GM23338 (cell line): ENCODE results near the gene TNPO1. TPM values are rescaled to one million over a fixed set of nuclear protein-coding genes. Genes with fewer than 3 reads are reported as not detected.

Source experiments
- ATAC-seq: fragments of 200-7000 bp; cut with Tn5 transposase; 3 replicates; pipeline ENCODE4 v1.9.1; 2020
- DNase-seq: peaks from one replicate; pipeline ENCODE4 v3.0.0-alpha.2; 2015; ENCODE audit warnings: low spot score
- H2AFZ ChIP-seq: fragments of 200-600 bp; sonication (generic); 2 replicates; pipeline ENCODE4 v1.8.0; 2016; ENCODE audit warnings: antibody characterized with exemption, mild to moderate bottlenecking, moderate library complexity
- H3F3A ChIP-seq: fragments of 200-600 bp; sonication (generic); replicated peaks from 2 replicates; pipeline ENCODE4 v1.8.0; 2017; ENCODE audit warnings: antibody characterized with exemption, mixed run types, low read depth
- H3K27ac ChIP-seq: fragments of 200-600 bp; sonication (generic); 2 replicates; pipeline ENCODE4 v1.6.1; 2016; ENCODE audit warnings: low read depth
- H3K27me3 ChIP-seq: fragments of 200-600 bp; sonication (generic); 2 replicates; pipeline ENCODE4 v1.8.0; 2016; ENCODE audit warnings: mild to moderate bottlenecking, mixed run types, moderate library complexity; ENCODE audit not compliant: insufficient read depth
- H3K36me3 ChIP-seq: fragments of 200-600 bp; sonication (generic); 2 replicates; pipeline ENCODE4 v1.8.0; 2016; ENCODE audit warnings: mild to moderate bottlenecking; ENCODE audit not compliant: insufficient read depth
- H3K4me1 ChIP-seq: fragments of 200-600 bp; sonication (generic); 2 replicates; pipeline ENCODE4 v1.8.0; 2016; ENCODE audit warnings: mild to moderate bottlenecking, moderate library complexity; ENCODE audit not compliant: insufficient read depth
- H3K4me2 ChIP-seq: fragments of 200-600 bp; sonication (generic); 2 replicates; pipeline ENCODE4 v1.7.1; 2017; ENCODE audit warnings: mixed run types
- H3K4me3 ChIP-seq: fragments of 200-600 bp; sonication (generic); 2 replicates; pipeline ENCODE4 v1.6.1; 2016; ENCODE audit warnings: mixed run types
- H3K79me2 ChIP-seq: fragments of 200-600 bp; sonication (generic); replicated peaks from 2 replicates; pipeline ENCODE4 v1.8.0; 2017; ENCODE audit warnings: mild to moderate bottlenecking; ENCODE audit not compliant: insufficient read depth
- H3K9me2 ChIP-seq: fragments of 200-600 bp; sonication (generic); 2 replicates; pipeline ENCODE4 v1.8.0; 2017; ENCODE audit not compliant: insufficient read depth
- H4K20me1 ChIP-seq: fragments of 200-600 bp; sonication (generic); replicated peaks from 2 replicates; pipeline ENCODE4 v1.8.0; 2017; ENCODE audit warnings: mild to moderate bottlenecking; ENCODE audit not compliant: insufficient read depth
- H3K27ac Mint-ChIP-seq: 2 replicates; pipeline ENCODE4 v1.8.0; 2020; ENCODE audit warnings: inconsistent platforms, mild to moderate bottlenecking, moderate library complexity, mixed read lengths
- H3K27me3 Mint-ChIP-seq: 3 replicates; pipeline ENCODE4 v1.8.0; 2022; ENCODE audit warnings: low read depth, mild to moderate bottlenecking, moderate library complexity, mixed read lengths, inconsistent platforms; ENCODE audit not compliant: insufficient read depth, poor library complexity
- H3K36me3 Mint-ChIP-seq: 3 replicates; pipeline ENCODE4 v1.8.0; 2021; ENCODE audit warnings: low read depth, mild to moderate bottlenecking, inconsistent platforms, moderate library complexity, mixed read lengths
- H3K4me1 Mint-ChIP-seq: 3 replicates; pipeline ENCODE4 v1.8.0; 2020; ENCODE audit warnings: mild to moderate bottlenecking, inconsistent platforms, mixed read lengths
- H3K4me3 Mint-ChIP-seq: 3 replicates; pipeline ENCODE4 v1.8.0; 2021; ENCODE audit warnings: moderate library complexity, mild to moderate bottlenecking, inconsistent platforms, mixed read lengths
- H3K9me3 Mint-ChIP-seq: 3 replicates; pipeline ENCODE4 v1.8.0; 2020; ENCODE audit warnings: moderate library complexity, mild to moderate bottlenecking, inconsistent platforms, mixed read lengths
- CREB1 ChIP-seq: fragments of 250-450 bp; sonication (Bioruptor Pico); IDR thresholded peaks from 2 replicates; pipeline ENCODE4 v1.5.0; 2020; ENCODE audit warnings: low read depth, mild to moderate bottlenecking, moderate library complexity
- EZH2 ChIP-seq: fragments of 200-600 bp; sonication (generic); IDR thresholded peaks from one replicate; pipeline ENCODE4 v1.8.0; 2017; ENCODE audit warnings: antibody characterized with exemption, mild to moderate bottlenecking, low read depth; ENCODE audit not compliant: unreplicated experiment
- EZH2phosphoT487 ChIP-seq: fragments of 200-600 bp; sonication (generic); IDR thresholded peaks from one replicate; pipeline ENCODE4 v1.8.1; 2018; ENCODE audit warnings: antibody characterized with exemption; ENCODE audit not compliant: unreplicated experiment
- JUNB ChIP-seq: IDR thresholded peaks from one replicate; pipeline ENCODE4 v1.6.1; 2016; ENCODE audit warnings: antibody characterized with exemption; ENCODE audit not compliant: unreplicated experiment
- NANOG ChIP-seq: IDR thresholded peaks from 2 replicates; pipeline ENCODE4 v1.6.1; 2016; ENCODE audit warnings: antibody characterized with exemption, borderline replicate concordance
- POLR2AphosphoS5 ChIP-seq: IDR thresholded peaks from 2 replicates; pipeline ENCODE4 v1.6.1; 2016; ENCODE audit warnings: antibody characterized with exemption, low read depth
- STAT1 ChIP-seq: IDR thresholded peaks from one replicate; pipeline ENCODE4 v1.6.1; 2016; ENCODE audit warnings: antibody characterized with exemption; ENCODE audit not compliant: unreplicated experiment
- ZNF114 ChIP-seq: fragments of 250-450 bp; sonication (Bioruptor Pico); IDR thresholded peaks from 2 replicates; pipeline ENCODE4 v1.5.0; 2020; ENCODE audit warnings: mild to moderate bottlenecking, moderate library complexity
- ZNF331 ChIP-seq: fragments of 250-450 bp; sonication (Bioruptor Pico); IDR thresholded peaks from 2 replicates; pipeline ENCODE4 v1.5.0; 2020; ENCODE audit warnings: low read depth, mild to moderate bottlenecking, moderate library complexity
- polyA plus RNA-seq: library from polyadenylated mRNA; unstranded; fragments of >200 nt; fragmentation: Nextera tagmentation; extraction: Ambion mirVana; gene quantifications from 2 replicates; pipeline ENCODE4 v1.2.1, GENCODE V29; 2016
- total RNA-seq: library from RNA; depleted of rRNA; stranded (reverse); fragments of >200 nt; shearing (Covaris generic); gene quantifications from 2 replicates; pipeline ENCODE4 v1.2.3, GENCODE V29; 2014
- TF ChIP-seq, protein P1 (sequence below), 2 experiments: fragments of 200-600 bp in 1 of 2; sonication (generic) in 1 of 2; conservative IDR thresholded peaks; 2 replicates each; pipeline versions ENCODE4 v1.5.1 to v1.6.1; 2016 to 2017; ENCODE audit warnings: antibody characterized with exemption in 2 of 2, low read depth in 2 of 2, mild to moderate bottlenecking in 2 of 2, moderate library complexity in 1 of 2
- TF ChIP-seq, protein P2 (sequence below): fragments of 250-450 bp; sonication (Bioruptor Pico); IDR thresholded peaks from 2 replicates; pipeline ENCODE4 v1.5.0; 2020; ENCODE audit warnings: mild to moderate bottlenecking, moderate library complexity
- TF ChIP-seq, protein P3 (sequence below): IDR thresholded peaks from 2 replicates; pipeline ENCODE4 v1.6.1; 2016; ENCODE audit warnings: antibody characterized with exemption
- TF ChIP-seq, protein P4 (sequence below): IDR thresholded peaks from one replicate; pipeline ENCODE4 v1.6.1; 2018; ENCODE audit warnings: antibody characterized with exemption; ENCODE audit not compliant: unreplicated experiment

TNPO1 gene
- total and polyA plus RNA-seq, 2 experiments from 2014 or later = 117 to 197 TPM

DNA sequence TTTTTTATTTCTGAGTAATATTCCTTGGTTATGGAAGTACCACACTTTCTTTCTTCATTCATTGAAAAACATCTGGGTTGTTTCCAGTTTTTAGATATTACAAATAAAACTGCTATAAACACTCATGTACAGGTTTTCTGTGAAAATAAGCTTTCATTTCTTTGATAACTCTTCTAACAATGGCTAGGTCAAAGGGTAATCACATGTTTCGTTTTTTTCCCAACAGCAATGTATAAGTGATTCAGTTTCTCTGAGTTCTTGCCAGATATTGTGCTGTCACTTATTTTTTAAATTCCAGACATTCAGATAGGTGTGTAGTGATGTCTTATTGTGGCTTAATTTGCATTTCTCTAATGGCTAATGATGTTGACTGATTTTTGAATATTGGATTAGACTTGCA is 16.7 kb upstream of the TNPO1 start:
- no peaks in the 10 kb centered on the region for H3K79me2 ChIP-seq
- H3K27ac ChIP-seq = no peak overlapping the region
- no peak overlapping the region for H3K4me3 ChIP-seq
- no peak for TF ChIP-seq EZH2phosphoT487
- no peak for TF ChIP-seq EZH2
- TF ChIP-seq JUNB = no peak
- TF ChIP-seq, protein P1, sequence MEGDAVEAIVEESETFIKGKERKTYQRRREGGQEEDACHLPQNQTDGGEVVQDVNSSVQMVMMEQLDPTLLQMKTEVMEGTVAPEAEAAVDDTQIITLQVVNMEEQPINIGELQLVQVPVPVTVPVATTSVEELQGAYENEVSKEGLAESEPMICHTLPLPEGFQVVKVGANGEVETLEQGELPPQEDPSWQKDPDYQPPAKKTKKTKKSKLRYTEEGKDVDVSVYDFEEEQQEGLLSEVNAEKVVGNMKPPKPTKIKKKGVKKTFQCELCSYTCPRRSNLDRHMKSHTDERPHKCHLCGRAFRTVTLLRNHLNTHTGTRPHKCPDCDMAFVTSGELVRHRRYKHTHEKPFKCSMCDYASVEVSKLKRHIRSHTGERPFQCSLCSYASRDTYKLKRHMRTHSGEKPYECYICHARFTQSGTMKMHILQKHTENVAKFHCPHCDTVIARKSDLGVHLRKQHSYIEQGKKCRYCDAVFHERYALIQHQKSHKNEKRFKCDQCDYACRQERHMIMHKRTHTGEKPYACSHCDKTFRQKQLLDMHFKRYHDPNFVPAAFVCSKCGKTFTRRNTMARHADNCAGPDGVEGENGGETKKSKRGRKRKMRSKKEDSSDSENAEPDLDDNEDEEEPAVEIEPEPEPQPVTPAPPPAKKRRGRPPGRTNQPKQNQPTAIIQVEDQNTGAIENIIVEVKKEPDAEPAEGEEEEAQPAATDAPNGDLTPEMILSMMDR (conservative IDR thresholded peaks at IDR 0.05; ENCODE audit: low read depth in 2 of 2) = no peak
- TF ChIP-seq, protein P2, sequence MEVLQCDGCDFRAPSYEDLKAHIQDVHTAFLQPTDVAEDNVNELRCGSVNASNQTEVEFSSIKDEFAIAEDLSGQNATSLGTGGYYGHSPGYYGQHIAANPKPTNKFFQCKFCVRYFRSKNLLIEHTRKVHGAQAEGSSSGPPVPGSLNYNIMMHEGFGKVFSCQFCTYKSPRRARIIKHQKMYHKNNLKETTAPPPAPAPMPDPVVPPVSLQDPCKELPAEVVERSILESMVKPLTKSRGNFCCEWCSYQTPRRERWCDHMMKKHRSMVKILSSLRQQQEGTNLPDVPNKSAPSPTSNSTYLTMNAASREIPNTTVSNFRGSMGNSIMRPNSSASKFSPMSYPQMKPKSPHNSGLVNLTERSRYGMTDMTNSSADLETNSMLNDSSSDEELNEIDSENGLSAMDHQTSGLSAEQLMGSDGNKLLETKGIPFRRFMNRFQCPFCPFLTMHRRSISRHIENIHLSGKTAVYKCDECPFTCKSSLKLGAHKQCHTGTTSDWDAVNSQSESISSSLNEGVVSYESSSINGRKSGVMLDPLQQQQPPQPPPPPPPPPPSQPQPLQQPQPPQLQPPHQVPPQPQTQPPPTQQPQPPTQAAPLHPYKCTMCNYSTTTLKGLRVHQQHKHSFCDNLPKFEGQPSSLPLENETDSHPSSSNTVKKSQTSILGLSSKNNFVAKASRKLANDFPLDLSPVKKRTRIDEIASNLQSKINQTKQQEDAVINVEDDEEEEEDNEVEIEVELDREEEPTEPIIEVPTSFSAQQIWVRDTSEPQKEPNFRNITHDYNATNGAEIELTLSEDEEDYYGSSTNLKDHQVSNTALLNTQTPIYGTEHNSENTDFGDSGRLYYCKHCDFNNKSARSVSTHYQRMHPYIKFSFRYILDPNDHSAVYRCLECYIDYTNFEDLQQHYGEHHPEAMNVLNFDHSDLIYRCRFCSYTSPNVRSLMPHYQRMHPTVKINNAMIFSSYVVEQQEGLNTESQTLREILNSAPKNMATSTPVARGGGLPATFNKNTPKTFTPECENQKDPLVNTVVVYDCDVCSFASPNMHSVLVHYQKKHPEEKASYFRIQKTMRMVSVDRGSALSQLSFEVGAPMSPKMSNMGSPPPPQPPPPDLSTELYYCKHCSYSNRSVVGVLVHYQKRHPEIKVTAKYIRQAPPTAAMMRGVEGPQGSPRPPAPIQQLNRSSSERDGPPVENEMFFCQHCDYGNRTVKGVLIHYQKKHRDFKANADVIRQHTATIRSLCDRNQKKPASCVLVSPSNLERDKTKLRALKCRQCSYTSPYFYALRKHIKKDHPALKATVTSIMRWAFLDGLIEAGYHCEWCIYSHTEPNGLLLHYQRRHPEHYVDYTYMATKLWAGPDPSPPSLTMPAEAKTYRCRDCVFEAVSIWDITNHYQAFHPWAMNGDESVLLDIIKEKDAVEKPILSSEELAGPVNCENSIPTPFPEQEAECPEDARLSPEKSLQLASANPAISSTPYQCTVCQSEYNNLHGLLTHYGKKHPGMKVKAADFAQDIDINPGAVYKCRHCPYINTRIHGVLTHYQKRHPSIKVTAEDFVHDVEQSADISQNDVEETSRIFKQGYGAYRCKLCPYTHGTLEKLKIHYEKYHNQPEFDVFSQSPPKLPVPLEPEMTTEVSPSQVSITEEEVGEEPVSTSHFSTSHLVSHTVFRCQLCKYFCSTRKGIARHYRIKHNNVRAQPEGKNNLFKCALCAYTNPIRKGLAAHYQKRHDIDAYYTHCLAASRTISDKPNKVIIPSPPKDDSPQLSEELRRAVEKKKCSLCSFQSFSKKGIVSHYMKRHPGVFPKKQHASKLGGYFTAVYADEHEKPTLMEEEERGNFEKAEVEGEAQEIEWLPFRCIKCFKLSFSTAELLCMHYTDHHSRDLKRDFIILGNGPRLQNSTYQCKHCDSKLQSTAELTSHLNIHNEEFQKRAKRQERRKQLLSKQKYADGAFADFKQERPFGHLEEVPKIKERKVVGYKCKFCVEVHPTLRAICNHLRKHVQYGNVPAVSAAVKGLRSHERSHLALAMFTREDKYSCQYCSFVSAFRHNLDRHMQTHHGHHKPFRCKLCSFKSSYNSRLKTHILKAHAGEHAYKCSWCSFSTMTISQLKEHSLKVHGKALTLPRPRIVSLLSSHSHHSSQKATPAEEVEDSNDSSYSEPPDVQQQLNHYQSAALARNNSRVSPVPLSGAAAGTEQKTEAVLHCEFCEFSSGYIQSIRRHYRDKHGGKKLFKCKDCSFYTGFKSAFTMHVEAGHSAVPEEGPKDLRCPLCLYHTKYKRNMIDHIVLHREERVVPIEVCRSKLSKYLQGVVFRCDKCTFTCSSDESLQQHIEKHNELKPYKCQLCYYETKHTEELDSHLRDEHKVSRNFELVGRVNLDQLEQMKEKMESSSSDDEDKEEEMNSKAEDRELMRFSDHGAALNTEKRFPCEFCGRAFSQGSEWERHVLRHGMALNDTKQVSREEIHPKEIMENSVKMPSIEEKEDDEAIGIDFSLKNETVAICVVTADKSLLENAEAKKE (CRISPR knock-in tag) = no peak
- TF ChIP-seq, protein P3, sequence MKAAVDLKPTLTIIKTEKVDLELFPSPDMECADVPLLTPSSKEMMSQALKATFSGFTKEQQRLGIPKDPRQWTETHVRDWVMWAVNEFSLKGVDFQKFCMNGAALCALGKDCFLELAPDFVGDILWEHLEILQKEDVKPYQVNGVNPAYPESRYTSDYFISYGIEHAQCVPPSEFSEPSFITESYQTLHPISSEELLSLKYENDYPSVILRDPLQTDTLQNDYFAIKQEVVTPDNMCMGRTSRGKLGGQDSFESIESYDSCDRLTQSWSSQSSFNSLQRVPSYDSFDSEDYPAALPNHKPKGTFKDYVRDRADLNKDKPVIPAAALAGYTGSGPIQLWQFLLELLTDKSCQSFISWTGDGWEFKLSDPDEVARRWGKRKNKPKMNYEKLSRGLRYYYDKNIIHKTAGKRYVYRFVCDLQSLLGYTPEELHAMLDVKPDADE = no peak
- TF ChIP-seq CREB1 (CRISPR knock-in tag) = no peak
- no peak for TF ChIP-seq ZNF331 (CRISPR knock-in tag)
- no peak for TF ChIP-seq STAT1
- TF ChIP-seq ZNF114 (CRISPR knock-in tag) = no peak
- no peak for TF ChIP-seq NANOG
- no peak for TF ChIP-seq POLR2AphosphoS5
- TF ChIP-seq, protein P4, sequence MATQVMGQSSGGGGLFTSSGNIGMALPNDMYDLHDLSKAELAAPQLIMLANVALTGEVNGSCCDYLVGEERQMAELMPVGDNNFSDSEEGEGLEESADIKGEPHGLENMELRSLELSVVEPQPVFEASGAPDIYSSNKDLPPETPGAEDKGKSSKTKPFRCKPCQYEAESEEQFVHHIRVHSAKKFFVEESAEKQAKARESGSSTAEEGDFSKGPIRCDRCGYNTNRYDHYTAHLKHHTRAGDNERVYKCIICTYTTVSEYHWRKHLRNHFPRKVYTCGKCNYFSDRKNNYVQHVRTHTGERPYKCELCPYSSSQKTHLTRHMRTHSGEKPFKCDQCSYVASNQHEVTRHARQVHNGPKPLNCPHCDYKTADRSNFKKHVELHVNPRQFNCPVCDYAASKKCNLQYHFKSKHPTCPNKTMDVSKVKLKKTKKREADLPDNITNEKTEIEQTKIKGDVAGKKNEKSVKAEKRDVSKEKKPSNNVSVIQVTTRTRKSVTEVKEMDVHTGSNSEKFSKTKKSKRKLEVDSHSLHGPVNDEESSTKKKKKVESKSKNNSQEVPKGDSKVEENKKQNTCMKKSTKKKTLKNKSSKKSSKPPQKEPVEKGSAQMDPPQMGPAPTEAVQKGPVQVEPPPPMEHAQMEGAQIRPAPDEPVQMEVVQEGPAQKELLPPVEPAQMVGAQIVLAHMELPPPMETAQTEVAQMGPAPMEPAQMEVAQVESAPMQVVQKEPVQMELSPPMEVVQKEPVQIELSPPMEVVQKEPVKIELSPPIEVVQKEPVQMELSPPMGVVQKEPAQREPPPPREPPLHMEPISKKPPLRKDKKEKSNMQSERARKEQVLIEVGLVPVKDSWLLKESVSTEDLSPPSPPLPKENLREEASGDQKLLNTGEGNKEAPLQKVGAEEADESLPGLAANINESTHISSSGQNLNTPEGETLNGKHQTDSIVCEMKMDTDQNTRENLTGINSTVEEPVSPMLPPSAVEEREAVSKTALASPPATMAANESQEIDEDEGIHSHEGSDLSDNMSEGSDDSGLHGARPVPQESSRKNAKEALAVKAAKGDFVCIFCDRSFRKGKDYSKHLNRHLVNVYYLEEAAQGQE = no peak
- DNase-seq (no peak), ATAC-seq (no peak)
- Mint-ChIP-seq H3K27me3 (no peaks in the 10 kb centered on the region), H3K4me1 (no peaks in the 10 kb centered on the region; the same call in 2 of the 3 replicates), H3K4me3 (no peak overlapping the region), H3K27ac (no peak overlapping the region), H3K9me3 (0 out of 3 replicates have a peak, but pooled peaks cover 2% of the 10 kb centered on the region), H3K36me3 (no peaks in the 10 kb centered on the region; the same call in 2 of the 3 replicates)
- no peaks in the 10 kb centered on the region for H3F3A ChIP-seq
- H3K36me3 ChIP-seq = no peaks in the 10 kb centered on the region
- H2AFZ ChIP-seq = no peak overlapping the region
- H4K20me1 ChIP-seq = no peaks in the 10 kb centered on the region
- H3K4me2 ChIP-seq = no peak overlapping the region
- no peaks in the 10 kb centered on the region for H3K4me1 ChIP-seq
- no peaks in the 10 kb centered on the region for H3K27me3 ChIP-seq
- no peaks in the 10 kb centered on the region for H3K9me2 ChIP-seq
